Stimulated activated memory B cell treated with anti-CD40 and anti-IgM and Interleukin-4, amounts not matched to agents 10 μg/mL and 1 μg/mL and 100 μg/mL, for 72 hours (primary cell): ENCODE data around the gene DCP2.

Experiments
- ATAC-seq: fragments of 150-1000 bp; cut with Tn5 transposase; 2 replicates; pipeline ENCODE4 v1.10.0; 2021
- H3K27ac Mint-ChIP-seq: one replicate; pipeline ENCODE4 v1.8.0; 2022; ENCODE audit warnings: mild to moderate bottlenecking, mixed read lengths
- H3K27me3 Mint-ChIP-seq: one replicate; pipeline ENCODE4 v1.8.0; 2022; ENCODE audit warnings: mixed read lengths
- H3K36me3 Mint-ChIP-seq: one replicate; pipeline ENCODE4 v1.8.0; 2022; ENCODE audit warnings: mixed read lengths
- H3K4me1 Mint-ChIP-seq: one replicate; pipeline ENCODE4 v1.8.0; 2022; ENCODE audit warnings: mixed read lengths
- H3K4me3 Mint-ChIP-seq: one replicate; pipeline ENCODE4 v1.8.0; 2022; ENCODE audit warnings: mild to moderate bottlenecking, moderate library complexity, mixed read lengths
- H3K9me3 Mint-ChIP-seq: one replicate; pipeline ENCODE4 v1.8.0; 2022; ENCODE audit warnings: mixed read lengths

DCP2 gene

GRCh38 chr5:112976432-112977309 is at the start of gene DCP2:
TSS of gene DCP2 (plus strand) at chr5:112976798. CDS start at chr5:112976934, 136 bp downstream.
- Mint-ChIP-seq H3K4me3 (peak within 1 kb of the TSS; percentile 97), H3K9me3 (no peaks in the 10 kb centered on the region), H3K27ac (peak within 1 kb of the TSS; percentile 94), H3K27me3 (no peaks in the 10 kb centered on the region), H3K36me3 (peaks cover 5% of the 10 kb centered on the region), H3K4me1 (peaks cover 45% of the 10 kb centered on the region)
- peak; percentile 100 for ATAC-seq

- no peaks in the 10 kb centered on the region for H3K27me3 Mint-ChIP-seq
- peaks cover 5% of the 10 kb centered on the region for H3K36me3 Mint-ChIP-seq
- H3K9me3 Mint-ChIP-seq, result peaks cover 3% of the 10 kb centered on the region
- H3K4me1 Mint-ChIP-seq, result peaks cover 64% of the 10 kb centered on the region
- peak; percentile 82 for ATAC-seq
- H3K27ac Mint-ChIP-seq, result peak overlapping the region; percentile 92
- H3K4me3 Mint-ChIP-seq, result peak overlapping the region; percentile 73
Observed at GRCh38 chr5:112929336-112930081, 47.1 kb upstream of the DCP2 start.

- Mint-ChIP-seq H3K4me3 (no peak overlapping the region), H3K9me3 (peaks cover 3% of the 10 kb centered on the region), H3K27ac (peak overlapping the region; percentile 92), H3K36me3 (peaks cover 5% of the 10 kb centered on the region), H3K27me3 (no peaks in the 10 kb centered on the region), H3K4me1 (peaks cover 62% of the 10 kb centered on the region)
- peak; percentile 82 for ATAC-seq
Observed at GRCh38 chr5:112930082-112930344, 46.6 kb upstream of the DCP2 start.

- Mint-ChIP-seq H3K36me3 (peaks cover 5% of the 10 kb centered on the region), H3K4me1 (peaks cover 59% of the 10 kb centered on the region), H3K27me3 (no peaks in the 10 kb centered on the region), H3K4me3 (no peak overlapping the region), H3K9me3 (peaks cover 3% of the 10 kb centered on the region), H3K27ac (peak overlapping the region; percentile 92)
- no peak for ATAC-seq
Observed at GRCh38 chr5:112931473-112931872, 45.1 kb upstream of the DCP2 start.

- Mint-ChIP-seq H3K4me1 (peaks cover 45% of the 10 kb centered on the region), H3K4me3 (no peak overlapping the region), H3K36me3 (peaks cover 5% of the 10 kb centered on the region), H3K9me3 (peaks cover 3% of the 10 kb centered on the region), H3K27me3 (no peaks in the 10 kb centered on the region), H3K27ac (no peak overlapping the region)
- ATAC-seq, result no peak
Observed at GRCh38 chr5:112933105-112933504, 43.5 kb upstream of the DCP2 start.

GRCh38 chr5:112933651-112934365 is 42.8 kb upstream of the DCP2 start:
- no peaks in the 10 kb centered on the region for H3K27me3 Mint-ChIP-seq
- ATAC-seq, result no peak

GRCh38 chr5:112934366-112934663 is 42.3 kb upstream of the DCP2 start:
- ATAC-seq, result no peak
- no peak overlapping the region for H3K4me3 Mint-ChIP-seq
- H3K27ac Mint-ChIP-seq, result no peak overlapping the region
- peaks cover 3% of the 10 kb centered on the region for H3K9me3 Mint-ChIP-seq
- no peaks in the 10 kb centered on the region for H3K27me3 Mint-ChIP-seq
- peaks cover 5% of the 10 kb centered on the region for H3K36me3 Mint-ChIP-seq
- peaks cover 33% of the 10 kb centered on the region for H3K4me1 Mint-ChIP-seq

More at GRCh38 chr5:112933651-112934365, 42.8 kb upstream of the DCP2 start:
- no peak overlapping the region for H3K27ac Mint-ChIP-seq
- peaks cover 38% of the 10 kb centered on the region for H3K4me1 Mint-ChIP-seq
- H3K4me3 Mint-ChIP-seq, result no peak overlapping the region
- H3K36me3 Mint-ChIP-seq, result peaks cover 5% of the 10 kb centered on the region
- H3K9me3 Mint-ChIP-seq, result peaks cover 3% of the 10 kb centered on the region

- Mint-ChIP-seq H3K27ac (no peak overlapping the region), H3K9me3 (peaks cover 3% of the 10 kb centered on the region), H3K36me3 (peaks cover 5% of the 10 kb centered on the region), H3K27me3 (no peaks in the 10 kb centered on the region), H3K4me1 (peaks cover 21% of the 10 kb centered on the region), H3K4me3 (no peak overlapping the region)
- no peak for ATAC-seq
Observed at GRCh38 chr5:112935675-112936074, 40.9 kb upstream of the DCP2 start.

- H3K4me3 Mint-ChIP-seq, result no peak overlapping the region
- H3K4me1 Mint-ChIP-seq, result peaks cover 10% of the 10 kb centered on the region
- peaks cover 3% of the 10 kb centered on the region for H3K9me3 Mint-ChIP-seq
- H3K27ac Mint-ChIP-seq, result no peak overlapping the region
- ATAC-seq, result no peak
- no peaks in the 10 kb centered on the region for H3K27me3 Mint-ChIP-seq
- peaks cover 5% of the 10 kb centered on the region for H3K36me3 Mint-ChIP-seq
Observed at GRCh38 chr5:112938286-112938685, 38.3 kb upstream of the DCP2 start.

- Mint-ChIP-seq H3K27ac (no peak overlapping the region), H3K9me3 (no peaks in the 10 kb centered on the region), H3K4me1 (no peaks in the 10 kb centered on the region), H3K4me3 (no peak overlapping the region), H3K27me3 (no peaks in the 10 kb centered on the region), H3K36me3 (no peaks in the 10 kb centered on the region)
- no peak for ATAC-seq
Observed at GRCh38 chr5:112940670-112941069, 35.9 kb upstream of the DCP2 start.

- ATAC-seq, result no peak
- no peaks in the 10 kb centered on the region for H3K36me3 Mint-ChIP-seq
- H3K4me3 Mint-ChIP-seq, result no peak overlapping the region
- peaks cover 6% of the 10 kb centered on the region for H3K4me1 Mint-ChIP-seq
- no peak overlapping the region for H3K27ac Mint-ChIP-seq
- H3K27me3 Mint-ChIP-seq, result peaks cover 9% of the 10 kb centered on the region
- H3K9me3 Mint-ChIP-seq, result no peaks in the 10 kb centered on the region
Observed at GRCh38 chr5:112948458-112948857, 28.1 kb upstream of the DCP2 start.

GRCh38 chr5:112951124-112951702 is 25.4 kb upstream of the DCP2 start:
- no peak overlapping the region for H3K4me3 Mint-ChIP-seq
- H3K9me3 Mint-ChIP-seq, result no peaks in the 10 kb centered on the region
- peaks cover 9% of the 10 kb centered on the region for H3K27me3 Mint-ChIP-seq
- H3K36me3 Mint-ChIP-seq, result no peaks in the 10 kb centered on the region
- ATAC-seq, result peak; percentile 51
- no peak overlapping the region for H3K27ac Mint-ChIP-seq
- H3K4me1 Mint-ChIP-seq, result peaks cover 6% of the 10 kb centered on the region

GRCh38 chr5:112956606-112957005 is 20.0 kb upstream of the DCP2 start:
- Mint-ChIP-seq H3K27ac (no peak overlapping the region), H3K4me3 (no peak overlapping the region), H3K4me1 (peaks cover 13% of the 10 kb centered on the region), H3K27me3 (peaks cover under 1% of the 10 kb centered on the region), H3K36me3 (no peaks in the 10 kb centered on the region), H3K9me3 (no peaks in the 10 kb centered on the region)
- no peak for ATAC-seq

- Mint-ChIP-seq H3K9me3 (no peaks in the 10 kb centered on the region), H3K27ac (no peak overlapping the region), H3K4me1 (peaks cover 13% of the 10 kb centered on the region), H3K4me3 (no peak overlapping the region), H3K27me3 (no peaks in the 10 kb centered on the region), H3K36me3 (no peaks in the 10 kb centered on the region)
- no peak for ATAC-seq
Observed at GRCh38 chr5:112957036-112957808, 19.4 kb upstream of the DCP2 start.
